ENCODE results near the gene FETUB.

DNA sequence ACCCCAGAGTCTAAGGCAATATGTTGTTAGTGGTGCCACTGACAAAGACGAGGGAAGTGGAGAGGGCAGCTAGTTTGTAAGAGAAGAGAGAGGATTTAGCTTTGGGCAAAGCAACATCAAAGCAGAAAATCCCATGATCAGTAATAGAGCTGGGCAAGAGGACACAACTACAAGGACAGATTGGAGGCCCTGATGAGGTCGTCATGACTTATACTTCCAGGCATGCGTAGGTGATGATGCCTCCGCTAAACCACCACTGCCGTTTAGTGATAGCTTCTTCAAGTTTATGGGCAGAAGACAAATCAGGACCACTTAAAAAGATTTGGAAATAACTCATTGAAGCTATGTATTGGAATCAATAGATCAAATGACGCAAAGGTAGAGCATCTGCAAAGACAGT lies 28.2 kb downstream of the FETUB start:
- TF ChIP-seq CTCF (tag by site-specific recombination; IDR thresholded peaks at IDR 0.05): no peak
- TF ChIP-seq ZNF416 (tag by site-specific recombination; IDR thresholded peaks at IDR 0.05): no peak
- no peak for TF ChIP-seq ZNF791 (tag by site-specific recombination; IDR thresholded peaks at IDR 0.05)
- no peak for TF ChIP-seq ZNF433 (tag by site-specific recombination; IDR thresholded peaks at IDR 0.05; ENCODE audit: low read depth)
- TF ChIP-seq ZNF777 (tag by site-specific recombination; IDR thresholded peaks at IDR 0.05; ENCODE audit: borderline replicate concordance): no peak
- TF ChIP-seq KLF16 (tag by site-specific recombination; IDR thresholded peaks at IDR 0.05): no peak
- TF ChIP-seq, protein P1, sequence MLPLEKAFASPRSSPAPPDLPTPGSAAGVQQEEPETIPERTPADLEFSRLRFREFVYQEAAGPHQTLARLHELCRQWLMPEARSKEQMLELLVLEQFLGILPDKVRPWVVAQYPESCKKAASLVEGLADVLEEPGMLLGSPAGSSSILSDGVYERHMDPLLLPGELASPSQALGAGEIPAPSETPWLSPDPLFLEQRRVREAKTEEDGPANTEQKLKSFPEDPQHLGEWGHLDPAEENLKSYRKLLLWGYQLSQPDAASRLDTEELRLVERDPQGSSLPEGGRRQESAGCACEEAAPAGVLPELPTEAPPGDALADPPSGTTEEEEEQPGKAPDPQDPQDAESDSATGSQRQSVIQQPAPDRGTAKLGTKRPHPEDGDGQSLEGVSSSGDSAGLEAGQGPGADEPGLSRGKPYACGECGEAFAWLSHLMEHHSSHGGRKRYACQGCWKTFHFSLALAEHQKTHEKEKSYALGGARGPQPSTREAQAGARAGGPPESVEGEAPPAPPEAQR (tag by site-specific recombination; IDR thresholded peaks at IDR 0.05): no peak
- TF ChIP-seq, protein P2, sequence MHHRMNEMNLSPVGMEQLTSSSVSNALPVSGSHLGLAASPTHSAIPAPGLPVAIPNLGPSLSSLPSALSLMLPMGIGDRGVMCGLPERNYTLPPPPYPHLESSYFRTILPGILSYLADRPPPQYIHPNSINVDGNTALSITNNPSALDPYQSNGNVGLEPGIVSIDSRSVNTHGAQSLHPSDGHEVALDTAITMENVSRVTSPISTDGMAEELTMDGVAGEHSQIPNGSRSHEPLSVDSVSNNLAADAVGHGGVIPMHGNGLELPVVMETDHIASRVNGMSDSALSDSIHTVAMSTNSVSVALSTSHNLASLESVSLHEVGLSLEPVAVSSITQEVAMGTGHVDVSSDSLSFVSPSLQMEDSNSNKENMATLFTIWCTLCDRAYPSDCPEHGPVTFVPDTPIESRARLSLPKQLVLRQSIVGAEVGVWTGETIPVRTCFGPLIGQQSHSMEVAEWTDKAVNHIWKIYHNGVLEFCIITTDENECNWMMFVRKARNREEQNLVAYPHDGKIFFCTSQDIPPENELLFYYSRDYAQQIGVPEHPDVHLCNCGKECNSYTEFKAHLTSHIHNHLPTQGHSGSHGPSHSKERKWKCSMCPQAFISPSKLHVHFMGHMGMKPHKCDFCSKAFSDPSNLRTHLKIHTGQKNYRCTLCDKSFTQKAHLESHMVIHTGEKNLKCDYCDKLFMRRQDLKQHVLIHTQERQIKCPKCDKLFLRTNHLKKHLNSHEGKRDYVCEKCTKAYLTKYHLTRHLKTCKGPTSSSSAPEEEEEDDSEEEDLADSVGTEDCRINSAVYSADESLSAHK (tag by site-specific recombination; IDR thresholded peaks at IDR 0.05): no peak
- TF ChIP-seq, protein P3, sequence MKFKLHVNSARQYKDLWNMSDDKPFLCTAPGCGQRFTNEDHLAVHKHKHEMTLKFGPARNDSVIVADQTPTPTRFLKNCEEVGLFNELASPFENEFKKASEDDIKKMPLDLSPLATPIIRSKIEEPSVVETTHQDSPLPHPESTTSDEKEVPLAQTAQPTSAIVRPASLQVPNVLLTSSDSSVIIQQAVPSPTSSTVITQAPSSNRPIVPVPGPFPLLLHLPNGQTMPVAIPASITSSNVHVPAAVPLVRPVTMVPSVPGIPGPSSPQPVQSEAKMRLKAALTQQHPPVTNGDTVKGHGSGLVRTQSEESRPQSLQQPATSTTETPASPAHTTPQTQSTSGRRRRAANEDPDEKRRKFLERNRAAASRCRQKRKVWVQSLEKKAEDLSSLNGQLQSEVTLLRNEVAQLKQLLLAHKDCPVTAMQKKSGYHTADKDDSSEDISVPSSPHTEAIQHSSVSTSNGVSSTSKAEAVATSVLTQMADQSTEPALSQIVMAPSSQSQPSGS (tag by site-specific recombination; IDR thresholded peaks at IDR 0.05; ENCODE audit: low read depth): no peak
- no peak for TF ChIP-seq GLIS2 (tag by site-specific recombination; IDR thresholded peaks at IDR 0.05)
- no peak for TF ChIP-seq ZNF274 (IDR thresholded peaks at IDR 0.05; ENCODE audit: low read length)
- TF ChIP-seq ZNF274 (tag by site-specific recombination; IDR thresholded peaks at IDR 0.05; ENCODE audit: borderline replicate concordance): no peak
- TF ChIP-seq, protein P4, sequence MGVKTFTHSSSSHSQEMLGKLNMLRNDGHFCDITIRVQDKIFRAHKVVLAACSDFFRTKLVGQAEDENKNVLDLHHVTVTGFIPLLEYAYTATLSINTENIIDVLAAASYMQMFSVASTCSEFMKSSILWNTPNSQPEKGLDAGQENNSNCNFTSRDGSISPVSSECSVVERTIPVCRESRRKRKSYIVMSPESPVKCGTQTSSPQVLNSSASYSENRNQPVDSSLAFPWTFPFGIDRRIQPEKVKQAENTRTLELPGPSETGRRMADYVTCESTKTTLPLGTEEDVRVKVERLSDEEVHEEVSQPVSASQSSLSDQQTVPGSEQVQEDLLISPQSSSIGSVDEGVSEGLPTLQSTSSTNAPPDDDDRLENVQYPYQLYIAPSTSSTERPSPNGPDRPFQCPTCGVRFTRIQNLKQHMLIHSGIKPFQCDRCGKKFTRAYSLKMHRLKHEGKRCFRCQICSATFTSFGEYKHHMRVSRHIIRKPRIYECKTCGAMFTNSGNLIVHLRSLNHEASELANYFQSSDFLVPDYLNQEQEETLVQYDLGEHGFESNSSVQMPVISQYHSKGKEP (tag by site-specific recombination; IDR thresholded peaks at IDR 0.05): no peak
